Stimulated activated CD4-positive, alpha-beta T cell treated with anti-CD3 and anti-CD28 coated beads, Interleukin-15, amount 100 ng/mL, for 1 hour (primary cell): Measurements from ENCODE around the gene SLC50A1.
A peak's percentile ranks its signal among the peaks of the same experiment; 100 is the strongest.
"Not testable (repeated sequence)": the region's sequence is repeated elsewhere in the genome, so short reads cannot be mapped to it uniquely, and the experiment has no call there.

Experiments
- DNase-seq, 2 donors: peaks; one replicate each; pipeline ENCODE4 v3.0.0-alpha.2; 2020; ENCODE audit warnings: low read depth in 1 of 2, low spot score in 1 of 2

SLC50A1 gene

GRCh38 chr1:155116113-155116764 is 19.4 kb upstream of the SLC50A1 start:
- DNase-seq: no peak

GRCh38 chr1:155117610-155118009 is 18.0 kb upstream of the SLC50A1 start:
- no peak for DNase-seq

- not testable (repeated sequence) for DNase-seq
Observed at GRCh38 chr1:155118090-155118489, 17.6 kb upstream of the SLC50A1 start.

GRCh38 chr1:155120253-155120652 is 15.4 kb upstream of the SLC50A1 start:
- DNase-seq: no peak

GRCh38 chr1:155121249-155121648 is 14.4 kb upstream of the SLC50A1 start:
- DNase-seq: no peak

GRCh38 chr1:155122308-155122707 is 13.3 kb upstream of the SLC50A1 start:
- DNase-seq: no peak

- no peak for DNase-seq
Observed at GRCh38 chr1:155123801-155124200, 11.9 kb upstream of the SLC50A1 start.

- DNase-seq: no peak
Observed at GRCh38 chr1:155124503-155125463, 10.9 kb upstream of the SLC50A1 start.

GRCh38 chr1:155125511-155125945 is 10.1 kb upstream of the SLC50A1 start:
- DNase-seq: no peak

- no peak for DNase-seq
Observed at GRCh38 chr1:155125946-155126555, 9.6 kb upstream of the SLC50A1 start.

- DNase-seq: peak in 1 of 2 donors; percentile 14
Observed at GRCh38 chr1:155126556-155127104, 9.0 kb upstream of the SLC50A1 start.

GRCh38 chr1:155127105-155127966 is 8.3 kb upstream of the SLC50A1 start, which contains the start of gene EFNA1:
EFNA1 (plus strand) TSS chr1:155127876; CDS start chr1:155127978, 102 bp downstream.
- DNase-seq: peak in 1 of 2 donors; percentile 29

GRCh38 chr1:155127967-155128754 is 7.5 kb upstream of the SLC50A1 start:
- DNase-seq: no peak

GRCh38 chr1:155128755-155129473 is 6.7 kb upstream of the SLC50A1 start:
- no peak for DNase-seq

- DNase-seq: no peak
Observed at GRCh38 chr1:155130272-155131006, 5.2 kb upstream of the SLC50A1 start.

GRCh38 chr1:155131285-155131684 is 4.4 kb upstream of the SLC50A1 start:
- DNase-seq: no peak

- no peak for DNase-seq
Observed at GRCh38 chr1:155131856-155132255, 3.8 kb upstream of the SLC50A1 start.

GRCh38 chr1:155133799-155134281 is 1.8 kb upstream of the SLC50A1 start:
- DNase-seq: no peak
